HG02798 (cell line): ENCODE data around the gene BCS1L.
"Not testable (repeated sequence)": the region's sequence is repeated elsewhere in the genome, so short reads cannot be mapped to it uniquely, and the experiment has no call there.

ENCODE experiments used
- ATAC-seq: cut with Tn5 transposase; IDR thresholded peaks from one replicate; pipeline ENCODE4 v1.9.1; 2021; ENCODE audit warnings: mild to moderate bottlenecking; ENCODE audit not compliant: unreplicated experiment, poor library complexity

Gene BCS1L

GRCh38 chr2:218658671-218659257, 719 bp upstream of the BCS1L start:
- ATAC-seq = peak; percentile 36

- no peak for ATAC-seq
Observed at GRCh38 chr2:218659988-218660358, 490 bp downstream of the BCS1L start.

- ATAC-seq = no peak
Observed at GRCh38 chr2:218662377-218662776, 2.9 kb downstream of the BCS1L start.

DNA sequence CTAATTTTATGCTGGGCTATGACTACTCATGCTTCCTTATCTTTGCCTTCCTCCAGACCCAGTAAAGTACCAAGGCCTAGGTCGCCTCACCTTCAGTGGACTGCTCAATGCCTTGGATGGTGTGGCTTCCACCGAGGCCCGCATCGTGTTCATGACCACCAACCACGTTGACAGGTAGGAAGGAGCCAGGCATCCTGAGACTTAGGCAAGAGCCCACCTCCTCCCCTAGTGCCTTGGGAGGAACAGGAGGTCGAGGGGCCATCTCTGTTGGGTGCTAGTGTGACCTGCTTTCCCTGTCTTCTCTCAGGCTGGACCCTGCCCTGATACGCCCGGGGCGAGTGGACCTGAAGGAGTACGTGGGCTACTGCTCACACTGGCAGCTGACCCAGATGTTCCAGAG, 3.3 kb downstream of the BCS1L start:
- ATAC-seq = no peak

GRCh38 chr2:218663901-218664300, 4.4 kb downstream of the BCS1L start:
- ATAC-seq = no peak

DNA sequence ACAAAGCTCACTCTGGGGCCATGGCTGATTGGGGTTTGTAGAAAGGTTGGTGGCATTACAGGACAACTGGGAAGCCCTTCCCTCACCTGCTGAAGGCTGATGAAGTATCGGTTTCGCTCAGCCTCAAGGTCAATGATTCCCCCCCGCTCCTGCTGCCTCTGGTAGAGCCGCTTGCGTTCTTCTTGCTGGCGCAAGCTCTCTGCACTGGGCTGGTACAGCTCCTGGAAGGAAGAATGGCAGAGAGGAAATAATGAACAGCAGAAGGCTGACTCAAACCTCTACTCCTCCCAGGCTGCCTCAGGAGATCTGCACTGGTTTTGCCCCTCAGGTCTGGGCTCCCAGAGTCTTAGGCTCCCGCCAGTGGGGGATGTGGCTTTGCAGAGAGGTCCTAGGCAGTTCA, 5.2 kb downstream of the BCS1L start:
- no peak for ATAC-seq

DNA sequence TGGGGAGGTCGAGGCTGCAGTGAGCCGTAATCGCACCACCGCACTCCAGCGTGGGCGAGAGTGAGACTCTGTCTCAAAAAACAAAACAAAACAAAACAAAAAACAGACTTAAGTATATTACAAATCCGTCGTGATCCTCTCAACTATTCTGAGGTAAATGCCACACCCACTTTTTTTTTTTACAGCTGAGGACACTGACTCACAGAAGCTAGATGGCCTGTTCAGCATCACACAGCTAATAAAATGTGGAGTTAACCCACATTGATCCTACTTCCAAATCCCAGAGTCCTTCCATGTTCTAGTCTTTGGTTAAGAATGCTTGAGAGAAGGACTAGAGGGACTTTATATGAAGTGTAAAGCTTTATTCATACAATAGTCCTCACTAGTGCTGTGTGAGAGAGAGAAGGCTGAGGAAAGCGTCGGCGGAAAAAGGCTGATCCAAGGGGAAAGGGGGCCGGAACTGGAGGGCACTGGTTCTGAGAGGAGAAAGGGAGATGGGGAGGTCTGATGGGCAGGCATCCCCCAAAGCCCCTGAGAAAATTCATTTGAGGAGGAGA, 11.7 kb downstream of the BCS1L start:
- no peak for ATAC-seq

- peak; percentile 100 for ATAC-seq
Observed at GRCh38 chr2:218671654-218672566, 12.4 kb downstream of the BCS1L start, which contains the start of the genes RNF25 and STK36. Gene RNF25 (minus strand): TSS chr2:218672002. CDS start chr2:218671970, 32 bp downstream. Gene STK36 (plus strand): TSS chr2:218672086. CDS start chr2:218672830, 744 bp downstream.

GRCh38 chr2:218679119-218679518, 19.6 kb downstream of the BCS1L start:
- ATAC-seq = no peak

DNA sequence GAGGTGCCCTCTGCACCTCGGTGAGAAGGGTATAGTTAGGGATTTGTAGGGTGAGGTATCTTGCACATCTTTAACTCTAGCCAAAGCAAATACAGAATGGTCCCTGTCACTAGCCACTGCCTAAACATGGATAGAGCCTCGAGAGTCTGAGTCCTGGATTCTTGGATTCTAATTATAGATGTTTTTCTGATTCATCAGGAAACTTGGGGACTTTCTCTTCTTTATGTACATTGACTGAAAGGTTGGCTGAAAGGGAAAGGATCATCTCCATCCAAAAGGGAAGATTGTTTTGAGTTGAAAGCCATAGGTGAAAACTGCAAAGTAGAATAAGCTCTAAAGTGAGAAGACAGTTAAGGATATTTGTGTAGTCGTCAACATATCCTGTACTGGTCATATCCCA, 20.6 kb downstream of the BCS1L start:
- no peak for ATAC-seq

GRCh38 chr2:218687400-218688060, 28.0 kb downstream of the BCS1L start:
- ATAC-seq = not testable (repeated sequence)

DNA sequence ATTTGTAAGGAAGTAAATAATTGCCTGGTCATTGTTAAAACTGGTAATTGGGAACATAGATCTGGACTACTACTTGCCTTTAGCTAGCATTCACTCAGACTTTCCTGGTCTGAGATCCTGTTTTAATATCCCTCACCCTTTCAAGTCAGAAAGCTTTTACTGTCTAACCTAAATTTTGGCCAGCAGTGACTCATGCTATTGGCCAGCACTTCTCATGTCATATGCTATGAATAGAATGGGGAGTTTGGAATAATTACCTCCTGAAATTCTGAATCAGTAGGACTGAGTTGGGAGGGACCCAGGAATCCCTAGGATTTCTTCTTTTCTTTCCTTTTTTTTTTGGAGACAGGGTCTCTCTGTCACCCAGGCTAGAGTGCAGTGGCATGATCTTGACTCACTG, 31.8 kb downstream of the BCS1L start:
- ATAC-seq = no peak

DNA sequence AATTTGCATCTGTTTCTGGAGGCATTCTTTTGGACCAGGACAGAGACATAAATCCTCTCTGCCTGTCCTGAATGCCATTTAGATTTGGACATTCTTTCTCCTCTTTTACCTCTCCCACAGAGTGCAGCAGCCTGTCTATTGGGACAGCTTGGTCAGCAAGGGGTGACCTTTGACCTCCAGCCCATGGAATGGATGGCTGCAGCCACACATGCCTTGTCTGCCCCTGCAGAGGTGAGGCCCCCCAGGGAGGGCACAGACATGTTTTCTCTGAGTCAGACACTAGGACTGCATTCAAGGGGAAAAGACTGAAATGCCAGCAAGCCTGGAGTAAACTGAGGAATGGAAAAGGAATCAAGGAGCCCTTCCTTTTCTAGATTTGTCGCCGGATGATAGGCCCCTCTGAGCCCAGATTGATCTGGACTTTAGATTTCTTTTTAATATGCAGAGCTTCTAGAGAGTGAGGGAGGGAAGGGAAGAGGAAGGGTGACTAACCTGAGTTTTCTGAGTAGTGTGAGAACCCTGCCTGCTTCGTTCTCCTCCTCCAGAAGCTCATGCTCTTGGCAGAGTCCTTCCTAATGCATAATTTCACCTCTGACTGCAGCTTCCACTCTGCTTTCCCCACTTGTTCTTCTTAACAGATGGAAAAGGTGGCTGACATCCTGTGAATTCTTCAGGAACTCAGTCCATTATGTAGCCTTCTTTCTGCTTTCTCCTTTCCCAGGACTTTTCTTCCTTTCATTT, 35.1 kb downstream of the BCS1L start:
- ATAC-seq = no peak

GRCh38 chr2:218698885-218699284, 39.4 kb downstream of the BCS1L start:
- ATAC-seq = no peak

- ATAC-seq = no peak
Observed at GRCh38 chr2:218701806-218702205, 42.3 kb downstream of the BCS1L start.

DNA sequence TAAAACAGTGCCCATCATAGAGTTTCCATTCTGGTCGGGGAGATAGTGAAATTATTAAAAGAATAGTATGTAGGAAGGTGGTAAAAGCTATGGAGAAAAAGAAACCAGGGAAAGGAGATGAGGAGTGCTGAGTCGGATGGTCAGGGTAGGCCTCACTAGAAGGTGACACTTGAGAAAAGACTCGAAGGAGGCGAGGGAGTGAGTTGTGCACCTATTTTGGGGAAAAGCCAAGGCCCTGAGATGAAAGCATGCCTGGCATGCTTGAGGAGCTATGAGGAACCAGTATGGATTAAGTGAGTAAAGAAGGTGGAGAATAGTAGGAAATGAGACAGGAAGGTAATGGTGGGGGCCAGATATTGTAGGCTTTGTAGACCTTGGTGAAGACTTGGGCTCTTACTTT, 43.9 kb downstream of the BCS1L start:
- no peak for ATAC-seq

DNA sequence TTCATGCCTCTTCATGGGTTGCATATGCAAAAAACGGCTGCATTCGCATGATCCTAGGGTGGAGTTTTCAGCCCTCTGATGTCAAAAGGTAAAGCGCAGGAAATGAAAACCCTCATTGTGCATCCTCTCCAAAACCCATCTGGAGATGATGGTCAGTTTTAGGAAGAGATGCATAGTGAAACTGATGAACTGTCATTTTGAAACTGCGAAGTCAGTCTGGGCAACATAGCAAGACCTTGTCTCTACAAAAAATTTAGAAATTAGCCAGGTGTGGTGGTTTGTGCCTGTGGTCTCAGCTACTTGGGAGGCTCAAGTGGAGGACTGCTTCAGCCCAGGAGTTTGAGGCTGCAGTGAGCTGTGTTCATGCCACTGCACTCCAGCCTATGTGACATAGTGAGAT, 48.6 kb downstream of the BCS1L start:
- ATAC-seq = peak; percentile 37

DNA sequence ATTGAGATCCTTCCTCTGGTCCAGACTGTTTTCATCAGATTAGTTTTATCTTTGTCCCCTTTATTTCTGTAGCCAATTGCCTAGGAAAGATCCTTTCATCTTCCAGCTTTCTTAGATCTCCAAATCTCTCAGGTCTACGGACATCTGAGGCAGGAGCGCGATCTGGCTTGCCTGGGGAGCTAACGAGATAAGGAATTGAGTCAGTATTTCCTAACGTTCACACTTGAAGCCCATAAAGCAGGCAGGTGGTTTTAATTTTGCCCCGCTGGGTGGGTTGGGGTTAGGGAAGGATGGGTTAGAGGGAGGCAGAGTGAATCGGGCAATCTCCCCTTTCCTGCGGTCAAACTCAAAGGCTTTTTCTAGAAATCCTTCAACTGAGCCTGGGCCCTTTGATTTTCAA, 50.4 kb downstream of the BCS1L start:
- ATAC-seq = no peak

- no peak for ATAC-seq
Observed at GRCh38 chr2:218710334-218710686, 50.8 kb downstream of the BCS1L start.
